KOPT-K1 (cell line): ENCODE data around the gene CATSPERD.
"Not testable (repeated sequence)": the region's sequence is repeated elsewhere in the genome, so short reads cannot be mapped to it uniquely, and the experiment has no call there.

Experiments
- H3K27ac ChIP-seq: fragments of 200-600 bp; sonication (generic); 2 replicates; pipeline ENCODE4 v1.5.1; 2016; ENCODE audit warnings: antibody characterized with exemption, mild to moderate bottlenecking, low read depth, low read length; ENCODE audit not compliant: poor library complexity, severe bottlenecking
- H3K36me3 ChIP-seq: fragments of 200-600 bp; sonication (generic); 2 replicates; pipeline ENCODE4 v1.5.1; 2017; ENCODE audit warnings: antibody characterized with exemption, mild to moderate bottlenecking, low read length, moderate library complexity; ENCODE audit not compliant: insufficient read depth
- H3K9me3 ChIP-seq: fragments of 200-600 bp; sonication (generic); 2 replicates; pipeline ENCODE4 v1.5.1; 2017; ENCODE audit warnings: antibody characterized with exemption, low read length, mild to moderate bottlenecking; ENCODE audit not compliant: insufficient read depth, poor library complexity, severe bottlenecking

Gene CATSPERD

GRCh38 chr19:5727453-5728050 is 7.1 kb downstream of the CATSPERD start:
- Histone ChIP-seq H3K9me3 (peaks cover 6% of the 10 kb centered on the region), H3K36me3 (no peaks in the 10 kb centered on the region), H3K27ac (no peak overlapping the region)

- H3K9me3 ChIP-seq, H3K36me3 ChIP-seq, H3K27ac ChIP-seq: not testable (repeated sequence)
Observed at GRCh38 chr19:5733172-5733571, 12.7 kb downstream of the CATSPERD start.

GRCh38 chr19:5738423-5738822 is 18.0 kb downstream of the CATSPERD start:
- Histone ChIP-seq H3K27ac (no peak overlapping the region), H3K9me3 (no peaks in the 10 kb centered on the region), H3K36me3 (no peaks in the 10 kb centered on the region)

- no peaks in the 10 kb centered on the region for H3K36me3 ChIP-seq
- H3K27ac ChIP-seq = no peak overlapping the region
- no peaks in the 10 kb centered on the region for H3K9me3 ChIP-seq
Observed at GRCh38 chr19:5742051-5742450, 21.6 kb downstream of the CATSPERD start.

- Histone ChIP-seq H3K36me3 (no peaks in the 10 kb centered on the region), H3K9me3 (no peaks in the 10 kb centered on the region), H3K27ac (no peak overlapping the region)
Observed at GRCh38 chr19:5743630-5744029, 23.2 kb downstream of the CATSPERD start.

- not testable (repeated sequence) for H3K27ac ChIP-seq, H3K9me3 ChIP-seq, H3K36me3 ChIP-seq
Observed at GRCh38 chr19:5744999-5745398, 24.6 kb downstream of the CATSPERD start.

GRCh38 chr19:5748920-5749319 is 28.5 kb downstream of the CATSPERD start:
- not testable (repeated sequence) for H3K36me3 ChIP-seq, H3K27ac ChIP-seq, H3K9me3 ChIP-seq

- H3K36me3 ChIP-seq = no peaks in the 10 kb centered on the region
- H3K27ac ChIP-seq = no peak overlapping the region
- no peaks in the 10 kb centered on the region for H3K9me3 ChIP-seq
Observed at GRCh38 chr19:5749505-5749904, 29.1 kb downstream of the CATSPERD start.

- Histone ChIP-seq H3K27ac (no peak overlapping the region), H3K9me3 (no peaks in the 10 kb centered on the region), H3K36me3 (no peaks in the 10 kb centered on the region)
Observed at GRCh38 chr19:5751709-5752108, 31.3 kb downstream of the CATSPERD start.

- Histone ChIP-seq H3K9me3 (no peaks in the 10 kb centered on the region), H3K36me3 (no peaks in the 10 kb centered on the region)
Observed at GRCh38 chr19:5753743-5754142, 33.3 kb downstream of the CATSPERD start.

GRCh38 chr19:5762608-5763217 is 42.3 kb downstream of the CATSPERD start:
- Histone ChIP-seq H3K27ac (no peak overlapping the region), H3K9me3 (no peaks in the 10 kb centered on the region), H3K36me3 (no peaks in the 10 kb centered on the region)

More at GRCh38 chr19:5753743-5754142, 33.3 kb downstream of the CATSPERD start:
- H3K27ac ChIP-seq = no peak overlapping the region

- Histone ChIP-seq H3K27ac (no peak overlapping the region), H3K36me3 (no peaks in the 10 kb centered on the region), H3K9me3 (no peaks in the 10 kb centered on the region)
Observed at GRCh38 chr19:5765220-5765619, 44.8 kb downstream of the CATSPERD start.

- Histone ChIP-seq H3K27ac (no peak overlapping the region), H3K9me3 (no peaks in the 10 kb centered on the region), H3K36me3 (no peaks in the 10 kb centered on the region)
Observed at GRCh38 chr19:5767949-5768348, 47.5 kb downstream of the CATSPERD start.

GRCh38 chr19:5772416-5772815 is 52.0 kb downstream of the CATSPERD start:
- Histone ChIP-seq H3K36me3 (no peaks in the 10 kb centered on the region), H3K27ac (no peak overlapping the region), H3K9me3 (no peaks in the 10 kb centered on the region)

- Histone ChIP-seq H3K36me3 (no peaks in the 10 kb centered on the region), H3K27ac (no peak overlapping the region), H3K9me3 (no peaks in the 10 kb centered on the region)
Observed at GRCh38 chr19:5773276-5773675, 52.8 kb downstream of the CATSPERD start.

- no peaks in the 10 kb centered on the region for H3K36me3 ChIP-seq
- H3K9me3 ChIP-seq = no peaks in the 10 kb centered on the region
- no peak overlapping the region for H3K27ac ChIP-seq
Observed at GRCh38 chr19:5774921-5775320, 54.5 kb downstream of the CATSPERD start.
